HG02970 (cell line): ENCODE measurements around the gene VAV1.
"Not testable (repeated sequence)": the region's sequence is repeated elsewhere in the genome, so short reads cannot be mapped to it uniquely, and the experiment has no call there.

ENCODE experiments used
- ATAC-seq: cut with Tn5 transposase; IDR thresholded peaks from one replicate; pipeline ENCODE4 v1.9.1; 2021; ENCODE audit warnings: mild to moderate bottlenecking, moderate library complexity, moderate number of reproducible peaks; ENCODE audit not compliant: unreplicated experiment, low FRiP score

The VAV1 gene

GRCh38 chr19:6754653-6755463 lies 17.6 kb upstream of the VAV1 start:
- ATAC-seq = no peak

- ATAC-seq = no peak
These were observed 11.9 kb upstream of the VAV1 start for GRCh38 chr19:6760606-6761005.

GRCh38 chr19:6761053-6761676 lies 11.3 kb upstream of the VAV1 start:
- no peak for ATAC-seq

DNA sequence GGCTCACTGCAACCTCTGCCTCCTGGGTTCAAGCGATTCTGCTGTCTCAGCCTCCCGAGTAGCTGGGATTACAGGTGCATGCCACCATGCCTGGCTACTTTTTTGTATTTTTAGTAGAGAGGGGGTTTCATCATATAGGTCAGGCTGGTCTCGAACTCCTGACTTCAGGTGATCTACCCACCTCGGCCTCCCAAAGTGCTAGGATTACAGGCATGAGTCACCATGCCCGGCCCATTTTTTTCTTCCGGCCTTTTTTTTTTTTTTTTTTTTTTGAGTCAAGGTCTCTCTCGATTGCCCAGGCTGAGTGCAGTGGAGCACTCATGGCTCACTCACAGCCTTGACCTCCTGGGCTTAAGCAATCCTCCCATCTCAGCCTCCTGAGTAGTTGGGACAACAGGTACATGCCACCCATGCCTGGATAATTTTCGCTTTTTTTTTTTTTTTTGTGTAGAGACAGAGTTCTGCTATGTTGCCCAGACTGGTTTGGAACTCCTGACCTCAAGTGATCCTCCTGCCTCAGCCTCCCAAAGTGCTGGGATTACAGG lies 10.2 kb upstream of the VAV1 start:
- ATAC-seq = not testable (repeated sequence)

- ATAC-seq = no peak
These were observed 6.7 kb upstream of the VAV1 start for GRCh38 chr19:6765738-6766356.

GRCh38 chr19:6766357-6767080 lies 6.0 kb upstream of the VAV1 start:
- no peak for ATAC-seq

- no peak for ATAC-seq
These were observed 5.5 kb upstream of the VAV1 start for GRCh38 chr19:6767081-6767356.

DNA sequence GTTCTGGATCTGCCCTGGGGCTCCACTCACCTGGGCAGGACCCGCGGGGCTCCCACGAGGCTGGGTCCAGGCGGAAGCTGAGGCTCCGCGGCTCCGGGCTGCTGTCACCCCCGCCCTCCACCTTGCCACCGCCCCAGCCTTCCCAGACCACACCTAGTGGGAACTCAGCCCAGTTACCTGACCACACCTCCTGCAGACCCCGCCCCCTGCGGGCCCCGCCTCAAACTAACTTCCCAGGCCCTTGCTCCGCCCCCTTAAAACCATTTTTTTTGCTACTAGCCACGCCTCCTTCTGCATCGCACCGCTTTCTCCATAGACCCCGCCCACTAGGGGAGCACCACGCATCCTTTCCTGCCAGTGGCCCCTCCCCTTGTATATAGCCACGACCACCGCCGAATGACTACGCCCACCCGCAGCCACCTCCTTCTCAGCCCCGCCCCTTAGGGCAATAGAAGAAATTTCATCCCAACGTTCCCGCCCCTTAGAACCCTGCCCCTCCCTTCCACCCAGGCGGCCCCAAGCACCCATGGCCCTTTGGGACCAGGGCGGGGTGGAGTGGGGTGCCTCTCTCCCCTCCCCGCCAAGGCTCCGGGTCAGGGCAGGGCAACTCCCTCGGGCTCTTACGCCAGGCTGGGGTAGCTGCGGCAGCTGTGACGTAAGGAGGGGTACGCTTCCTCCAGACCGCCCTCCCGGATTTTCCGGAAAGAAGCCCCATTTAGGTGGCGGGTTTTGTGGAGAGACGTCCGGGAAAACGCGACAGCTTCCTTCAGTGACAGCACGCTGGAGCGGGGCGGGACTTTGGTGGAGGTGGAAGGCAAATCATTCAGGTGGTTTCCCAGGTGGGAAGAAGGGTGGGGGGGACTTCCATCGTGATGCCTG lies 4.9 kb upstream of the VAV1 start, which contains the start of gene SH2D3A:
SH2D3A (minus strand) TSS at position 79 of the 879 bp plus-strand sequence. CDS start 3,687 bp downstream, outside the sequence.
- ATAC-seq = peak; percentile 71

- ATAC-seq = no peak
These were observed 4.2 kb upstream of the VAV1 start for GRCh38 chr19:6768236-6768785.

DNA sequence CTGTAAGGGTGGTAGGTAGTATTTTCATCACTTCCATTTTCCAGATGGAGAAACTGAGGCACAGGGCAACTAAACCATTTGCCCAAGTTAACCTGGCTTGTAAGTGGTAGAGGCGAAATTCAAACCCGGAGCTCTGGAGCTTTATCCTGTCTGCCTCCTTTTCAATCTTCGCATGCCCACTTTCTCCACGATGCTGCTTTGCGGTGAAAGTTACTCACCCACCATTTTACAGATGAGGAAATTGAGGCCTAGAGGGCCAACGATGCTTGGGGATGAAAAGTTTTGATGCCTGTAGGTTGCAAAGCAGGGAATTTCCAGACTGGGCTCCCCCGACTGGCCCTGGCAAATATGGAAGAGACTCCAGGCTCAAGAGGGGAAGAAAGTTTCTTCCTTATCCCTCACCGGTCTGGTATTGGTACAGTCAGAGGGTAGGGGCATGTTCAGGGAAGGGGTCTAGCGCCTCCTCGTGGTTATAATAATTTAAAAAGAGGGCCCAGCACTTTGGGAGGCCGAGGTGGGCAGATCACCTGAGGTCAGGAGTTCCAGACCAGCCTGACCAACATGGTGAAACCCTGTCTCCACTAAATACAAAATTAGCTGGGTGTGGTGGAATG lies 3.4 kb upstream of the VAV1 start:
- no peak for ATAC-seq

GRCh38 chr19:6771648-6772027 lies 870 bp upstream of the VAV1 start:
- ATAC-seq = not testable (repeated sequence)

- no peak for ATAC-seq
These were observed 386 bp downstream of the VAV1 start for GRCh38 chr19:6772866-6773322.

DNA sequence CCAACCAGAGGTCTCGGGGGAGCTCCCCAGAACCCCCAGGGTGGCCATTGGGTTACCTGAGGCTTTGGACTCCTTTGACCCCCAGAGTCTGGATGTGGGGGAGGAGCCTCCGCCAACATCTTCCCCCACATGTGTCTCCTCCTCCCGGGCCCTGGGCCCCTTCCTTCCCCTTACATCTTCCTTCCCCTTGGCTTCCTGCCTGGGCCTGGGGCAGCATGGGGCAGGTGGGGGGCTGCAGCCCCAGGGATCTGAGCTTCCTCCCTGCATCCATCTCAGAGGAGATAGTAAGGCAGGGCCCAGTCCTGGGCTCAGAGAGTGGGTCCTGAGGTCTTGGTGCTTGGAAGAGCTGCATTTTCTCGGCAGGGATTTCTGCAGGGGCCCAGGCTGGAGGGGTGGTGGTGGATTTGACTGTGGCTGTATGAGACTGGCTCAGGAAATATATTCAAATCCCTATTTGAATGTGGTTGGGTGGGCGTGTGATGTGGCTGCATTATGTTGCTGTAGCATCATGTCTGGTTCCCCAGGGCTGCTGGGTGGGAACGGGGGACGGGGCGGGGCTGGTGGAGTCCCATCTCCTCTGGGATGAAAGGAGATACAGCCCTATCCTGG lies 919 bp downstream of the VAV1 start:
- no peak for ATAC-seq

DNA sequence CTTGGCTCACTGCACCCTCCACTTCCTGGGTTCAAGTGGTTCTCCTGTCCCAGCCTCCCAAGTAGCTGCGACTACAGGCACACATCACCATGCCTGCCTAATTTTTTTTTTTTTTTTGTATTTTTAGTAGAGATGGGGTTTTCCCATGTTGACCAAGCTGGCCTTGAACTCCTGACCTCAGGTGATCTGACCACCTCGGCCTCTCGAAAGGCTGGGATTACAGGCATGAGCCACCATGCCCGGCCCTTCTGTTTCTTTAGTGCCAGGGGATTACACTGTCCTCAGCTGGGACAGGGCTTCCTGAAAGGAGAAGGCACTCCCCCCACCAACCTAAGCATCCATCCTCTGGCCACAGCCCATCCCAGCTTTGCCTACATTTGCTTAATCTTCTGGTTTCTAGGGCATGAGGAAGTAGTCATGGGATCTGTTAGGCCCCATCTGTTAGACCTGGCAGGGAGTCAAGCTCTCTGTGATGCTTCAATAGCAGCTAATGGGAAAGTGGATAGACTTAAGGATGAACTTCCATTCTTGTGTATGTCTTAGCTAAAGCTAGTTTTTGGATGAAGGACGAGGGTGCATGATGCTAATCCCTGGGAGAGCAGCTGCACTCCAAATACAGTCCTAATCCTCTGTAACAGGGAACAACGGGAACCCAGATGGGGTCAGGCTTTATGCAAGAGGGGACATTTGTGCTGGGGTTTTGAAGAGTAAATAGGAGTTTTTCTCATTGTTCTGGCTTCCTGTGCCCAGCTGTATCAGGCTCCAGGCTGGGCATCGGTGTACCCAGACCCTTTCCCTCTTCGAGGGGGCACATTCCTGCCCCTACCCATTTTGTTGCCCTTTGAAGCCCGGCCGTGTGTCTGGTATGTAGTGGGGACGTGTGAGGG lies 2.6 kb downstream of the VAV1 start:
- no peak for ATAC-seq

DNA sequence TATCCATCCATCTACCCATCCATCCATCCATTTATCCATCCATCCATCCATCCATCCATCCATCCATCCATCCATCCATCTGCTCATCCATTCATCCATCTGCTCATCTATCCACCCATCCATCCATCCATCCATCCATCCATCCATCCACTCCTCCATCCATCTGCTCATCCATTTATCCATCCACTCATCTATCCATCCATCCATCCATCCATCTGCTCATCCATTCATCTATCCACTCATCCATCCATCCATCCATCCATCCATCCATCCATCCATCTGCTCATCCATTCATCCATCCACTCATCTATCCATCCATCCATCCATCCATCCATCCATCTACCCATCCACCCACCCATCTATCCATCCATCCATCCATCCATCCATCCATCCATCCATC lies 3.5 kb downstream of the VAV1 start:
- not testable (repeated sequence) for ATAC-seq

- no peak for ATAC-seq
These were observed 4.5 kb downstream of the VAV1 start for GRCh38 chr19:6776999-6777398.

DNA sequence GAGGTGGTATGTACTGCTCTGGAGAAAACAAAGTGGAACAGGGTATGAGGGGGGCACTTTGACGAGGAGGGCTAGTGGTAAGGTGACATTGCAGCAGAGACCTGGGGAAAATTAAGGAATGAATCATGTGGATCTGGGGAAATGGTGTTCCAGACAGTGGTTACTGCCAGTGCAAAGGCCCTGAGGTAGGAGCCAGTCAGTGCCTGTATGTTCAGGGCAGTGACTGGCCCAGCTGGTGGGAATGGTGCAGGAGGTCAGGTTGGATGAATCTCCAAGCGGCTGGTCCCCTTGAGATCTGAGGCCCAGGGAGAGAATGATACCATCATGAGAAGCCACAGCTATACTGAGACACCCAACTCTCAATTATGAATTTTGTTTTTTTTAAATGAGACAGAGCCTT lies 4.9 kb downstream of the VAV1 start:
- ATAC-seq = no peak

DNA sequence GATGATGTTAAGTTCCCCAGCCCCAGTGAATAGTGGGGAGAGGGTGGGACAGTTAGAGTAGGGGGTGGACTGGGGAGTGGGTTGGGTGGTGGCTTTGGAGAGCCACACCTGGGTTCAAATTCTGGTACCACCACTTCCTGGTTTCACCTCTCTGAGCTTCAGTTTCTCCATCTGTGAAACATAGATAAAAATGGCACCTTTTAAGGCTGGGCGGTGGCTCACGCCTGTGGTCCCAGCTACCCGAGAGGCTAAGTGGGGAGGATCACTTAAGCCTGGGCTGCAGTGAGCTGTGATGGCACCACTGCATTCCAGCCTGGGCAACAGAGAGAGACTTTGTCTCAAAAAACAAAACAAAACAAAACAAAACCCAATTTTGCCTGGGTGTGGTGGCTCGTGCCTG lies 5.9 kb downstream of the VAV1 start:
- ATAC-seq = no peak
